HepG2 (cell line): ENCODE results near the gene TIAM2. TPM values are rescaled to one million over a fixed set of nuclear protein-coding genes. Genes with fewer than 3 reads are reported as not detected.
A peak's percentile ranks its signal among the peaks of the same experiment; 100 is the strongest.

Experiments
- ATAC-seq: fragments of 200-7000 bp; cut with Tn5 transposase; 3 replicates; pipeline ENCODE4 v1.9.1; 2020; ENCODE audit warnings: mild to moderate bottlenecking, moderate library complexity
- BruUV-seq: library from RNA; stranded (reverse); fragments of 400-500 nt; replicated peaks from 2 replicates; lab custom pipeline; 2021; lab: Mats Ljungman, UMichigan
- CTCF ChIA-PET: fragments of 300-600 bp; formaldehyde crosslinking; extraction: SDS; loops from one replicate; lab custom pipeline; 2021; ENCODE audit warnings: low total read pairs, inconsistent platforms, low intra/inter-chr PET ratio; lab: Yijun Ruan, JAX
- POLR2A ChIA-PET: fragments of 350-600 bp; sonication (Branson Sonifier 250); formaldehyde crosslinking; loops from one replicate; lab custom pipeline; 2020; ENCODE audit warnings: antibody characterized with exemption, inconsistent platforms; lab: Yijun Ruan, JAX
- DNase-seq: peaks from one replicate; pipeline ENCODE4 v3.0.0-alpha.2; 2015; ENCODE audit warnings: low spot score
- FAIRE-seq: peaks from 3 replicates; lab custom pipeline; 2011; peaks lifted over from hg19 to GRCh38; lab: Jason Lieb, UNC
- H2AFZ ChIP-seq: one replicate; pipeline ENCODE4 v1.6.1; 2011; ENCODE audit warnings: low read length, inconsistent platforms
- H3K27ac ChIP-seq: fragments of 300-600 bp; 3 replicates; pipeline ENCODE4 v1.8.0; 2011; ENCODE audit warnings: mixed run types, mild to moderate bottlenecking, mixed read lengths, low read length, inconsistent platforms; ENCODE audit not compliant: insufficient read depth; ENCODE audit errors: extremely low read length
- H3K27me3 ChIP-seq, 2 experiments: fragments of 200-600 bp in 1 of 2; 2 replicates in 1 of 2; 3 replicates in 1 of 2; pipeline versions ENCODE4 v1.6.0 to v1.8.0; 2011; ENCODE audit warnings: low read length in 2 of 2, mild to moderate bottlenecking in 2 of 2, moderate library complexity in 2 of 2, inconsistent platforms in 1 of 2; ENCODE audit not compliant: insufficient read depth in 2 of 2, control insufficient read depth in 1 of 2
- H3K36me3 ChIP-seq, 2 experiments: fragments of 200-600 bp in 1 of 2; replicated peaks in 1 of 2; 2 replicates in 1 of 2; 3 replicates in 1 of 2; pipeline versions ENCODE4 v1.5.1 to v1.8.0; 2011; ENCODE audit warnings: low read length in 2 of 2, inconsistent platforms in 1 of 2; ENCODE audit not compliant: insufficient read depth in 2 of 2, control insufficient read depth in 1 of 2
- H3K4me1 ChIP-seq: 2 replicates; pipeline ENCODE4 v1.5.1; 2012; ENCODE audit warnings: low read length, inconsistent platforms; ENCODE audit not compliant: insufficient read depth
- H3K4me2 ChIP-seq: 2 replicates; pipeline ENCODE4 v1.6.0; 2011; ENCODE audit warnings: low read depth, low read length, inconsistent platforms
- H3K4me3 ChIP-seq, 3 experiments: fragments of 200-600 bp in 1 of 3; sonication (generic), shearing (Covaris generic) in 1 of 3; replicated peaks in 1 of 3; 2 replicates each; pipeline ENCODE4 v1.5.1; 2011 to 2016; ENCODE audit warnings: low read length in 3 of 3, inconsistent platforms in 2 of 3, low read depth in 2 of 3, mild to moderate bottlenecking in 2 of 3, control low read depth in 1 of 3, mixed read lengths in 1 of 3; ENCODE audit not compliant: insufficient read depth in 1 of 3
- H3K79me2 ChIP-seq: one replicate; pipeline ENCODE4 v1.6.1; 2011; ENCODE audit warnings: low read length, inconsistent platforms; ENCODE audit not compliant: insufficient read depth
- H3K9ac ChIP-seq: 2 replicates; pipeline ENCODE4 v1.6.0; 2011; ENCODE audit warnings: mild to moderate bottlenecking, low read depth, low read length, inconsistent platforms; ENCODE audit not compliant: insufficient read depth
- H3K9me3 ChIP-seq: 2 replicates; pipeline ENCODE4 v1.5.1; 2012; ENCODE audit warnings: mild to moderate bottlenecking, low read length
- H4K20me1 ChIP-seq: 2 replicates; pipeline ENCODE4 v1.6.0; 2011; ENCODE audit warnings: inconsistent platforms, mild to moderate bottlenecking, low read length, moderate library complexity; ENCODE audit not compliant: insufficient read depth
- AGO1 ChIP-seq: fragments of 200-400 bp; formaldehyde crosslinking; IDR thresholded peaks from 2 replicates; pipeline ENCODE4 v1.6.1; 2017; ENCODE audit warnings: mild to moderate bottlenecking, low read depth, low read length, moderate library complexity; ENCODE audit not compliant: poor library complexity, severe bottlenecking
- CEBPZ ChIP-seq: IDR thresholded peaks from 2 replicates; pipeline ENCODE4 v1.6.1; 2012; ENCODE audit warnings: low read length, improper control_type of control experiment
- KMT2B ChIP-seq: IDR thresholded peaks from 2 replicates; pipeline ENCODE4 v1.6.1; 2016; ENCODE audit warnings: missing genetic modification reagents, missing compliant biosample characterization
- PHF21A ChIP-seq: sonication (generic); formaldehyde crosslinking; IDR thresholded peaks from 2 replicates; pipeline ENCODE4 v1.5.0; 2020; ENCODE audit warnings: mild to moderate bottlenecking, missing genetic modification reagents
- POLR2A ChIP-seq, 2 experiments: IDR thresholded peaks; 2 replicates each; pipeline ENCODE4 v1.6.1; 2011; ENCODE audit warnings: low read depth in 2 of 2, low read length in 2 of 2, mild to moderate bottlenecking in 1 of 2, moderate library complexity in 1 of 2; ENCODE audit not compliant: insufficient read depth in 1 of 2
- SIN3A ChIP-seq: IDR thresholded peaks from 2 replicates; pipeline ENCODE4 v1.6.1; 2011; ENCODE audit warnings: low read depth, mild to moderate bottlenecking, control low read depth, low read length, borderline replicate concordance
- SP4 ChIP-seq: sonication (generic); formaldehyde crosslinking; IDR thresholded peaks from 2 replicates; pipeline ENCODE4 v1.8.1; 2023; ENCODE audit warnings: mild to moderate bottlenecking, missing genetic modification reagents
- TARDBP ChIP-seq: sonication (generic); formaldehyde crosslinking; IDR thresholded peaks from 2 replicates; pipeline ENCODE4 v1.8.0; 2022; ENCODE audit warnings: mild to moderate bottlenecking, missing genetic modification reagents
- TSC22D2 ChIP-seq: sonication (generic); formaldehyde crosslinking; IDR thresholded peaks from 2 replicates; pipeline ENCODE4 v1.5.1; 2020; ENCODE audit warnings: missing genetic modification reagents, mild to moderate bottlenecking, borderline replicate concordance
- ZBTB2 ChIP-seq: sonication (generic); formaldehyde crosslinking; IDR thresholded peaks from 2 replicates; pipeline ENCODE4 v1.8.0; 2022; ENCODE audit warnings: low read depth, missing genetic modification reagents
- ZNF260 ChIP-seq: sonication (generic); formaldehyde crosslinking; IDR thresholded peaks from 2 replicates; pipeline ENCODE4 v1.4.0; 2020; ENCODE audit warnings: missing genetic modification reagents, low read depth, mild to moderate bottlenecking, borderline replicate concordance
- ZNF329 ChIP-seq: sonication (generic); formaldehyde crosslinking; IDR thresholded peaks from 2 replicates; pipeline ENCODE4 v1.9.0; 2021; ENCODE audit warnings: low read depth, mild to moderate bottlenecking, missing genetic modification reagents
- ZNF431 ChIP-seq: sonication (generic); formaldehyde crosslinking; IDR thresholded peaks from 2 replicates; pipeline ENCODE4 v1.9.0; 2022; ENCODE audit warnings: missing genetic modification reagents, low read depth, mild to moderate bottlenecking, borderline replicate concordance
- ZNF510 ChIP-seq: sonication (generic); formaldehyde crosslinking; IDR thresholded peaks from 2 replicates; pipeline ENCODE4 v1.4.0; 2020; ENCODE audit warnings: low read depth, mild to moderate bottlenecking, missing genetic modification reagents
- WGBS: methylation state at CpG from one replicate; pipeline ENCODE4 v1.1.6; 2017; ENCODE audit warnings: low lambda C conversion rate; 5-methylcytosine and 5-hydroxymethylcytosine counted together
- in situ Hi-C: cut with HindIII; loops from 2 replicates; pipeline ENCODE4 v1.10.0; 2017; ENCODE audit warnings: low pct_unique_long_range_greater_than_20kb; ENCODE audit not compliant: extremely low pct_ligation_motif_present
- intact Hi-C: fragments of 100-400 bp; cut with micrococcal nuclease; formaldehyde crosslinking; loops from one replicate; pipeline ENCODE4 v1.10.0; 2022; ENCODE audit not compliant: unreplicated experiment
- polyA plus RNA-seq, 8 experiments: library from polyadenylated mRNA; depleted of rRNA in 3 of 8; stranded (reverse) in 7 of 8; unstranded in 1 of 8; fragments of >200 nt; fragmentation: Illumina TruSeq in 4 of 8; extraction: Trizol in 4 of 8; gene quantifications; 2 replicates each; pipeline versions ENCODE4 v1.2.1 to v1.2.3, GENCODE V29; 2011 to 2016; ENCODE audit warnings: low read depth in 4 of 8, missing spikeins in 1 of 8, mixed read lengths in 1 of 8; ENCODE audit not compliant: insufficient read depth in 1 of 8
- total RNA-seq, 5 experiments: library from RNA; depleted of rRNA; stranded (reverse); fragments of >200 nt; fragmentation: Illumina TruSeq; extraction: Trizol; gene quantifications; 2 replicates each; pipeline ENCODE4 v1.2.3, GENCODE V29; 2016; ENCODE audit warnings: low read depth in 1 of 5
- TF ChIP-seq, protein P1 (sequence below): sonication (generic); formaldehyde crosslinking; IDR thresholded peaks from 2 replicates; pipeline ENCODE4 v1.4.0; 2020; ENCODE audit warnings: mild to moderate bottlenecking, missing genetic modification reagents, borderline replicate concordance

Gene TIAM2
- total and polyA plus RNA-seq, 2 of the 13 experiments (the other 11 are each of a cell fraction or from before 2014, with no cell fraction given): 4.1 to 4.5 TPM

- Histone ChIP-seq H3K27me3 (no peaks in the 10 kb centered on the region), H3K4me1 (no peaks in the 10 kb centered on the region), H3K9me3 (no peaks in the 10 kb centered on the region), H3K79me2 (no peaks in the 10 kb centered on the region), H4K20me1 (no peaks in the 10 kb centered on the region), H3K36me3 (no peaks in the 10 kb centered on the region), H3K9ac (no peak overlapping the region), H3K27ac (no peak overlapping the region), H3K4me3 (no peak overlapping the region), H3K4me2 (no peak overlapping the region), H2AFZ (no peak overlapping the region)
- FAIRE-seq (peak; percentile 47), DNase-seq (no peak), ATAC-seq (no peak)
- in situ Hi-C loops: no loop called here
- intact Hi-C loops: no loop called here
- ChIA-PET CTCF (no interaction called here), POLR2A (no interaction called here)
- 43% methylated on average over 4 of the region's 4 CpGs for WGBS
- no TSS peak for BruUV-seq
- TF ChIP-seq ZBTB2: no peak
- no peak for TF ChIP-seq CEBPZ
- no peak for TF ChIP-seq PHF21A (CRISPR knock-in tag)
- TF ChIP-seq, protein P1, sequence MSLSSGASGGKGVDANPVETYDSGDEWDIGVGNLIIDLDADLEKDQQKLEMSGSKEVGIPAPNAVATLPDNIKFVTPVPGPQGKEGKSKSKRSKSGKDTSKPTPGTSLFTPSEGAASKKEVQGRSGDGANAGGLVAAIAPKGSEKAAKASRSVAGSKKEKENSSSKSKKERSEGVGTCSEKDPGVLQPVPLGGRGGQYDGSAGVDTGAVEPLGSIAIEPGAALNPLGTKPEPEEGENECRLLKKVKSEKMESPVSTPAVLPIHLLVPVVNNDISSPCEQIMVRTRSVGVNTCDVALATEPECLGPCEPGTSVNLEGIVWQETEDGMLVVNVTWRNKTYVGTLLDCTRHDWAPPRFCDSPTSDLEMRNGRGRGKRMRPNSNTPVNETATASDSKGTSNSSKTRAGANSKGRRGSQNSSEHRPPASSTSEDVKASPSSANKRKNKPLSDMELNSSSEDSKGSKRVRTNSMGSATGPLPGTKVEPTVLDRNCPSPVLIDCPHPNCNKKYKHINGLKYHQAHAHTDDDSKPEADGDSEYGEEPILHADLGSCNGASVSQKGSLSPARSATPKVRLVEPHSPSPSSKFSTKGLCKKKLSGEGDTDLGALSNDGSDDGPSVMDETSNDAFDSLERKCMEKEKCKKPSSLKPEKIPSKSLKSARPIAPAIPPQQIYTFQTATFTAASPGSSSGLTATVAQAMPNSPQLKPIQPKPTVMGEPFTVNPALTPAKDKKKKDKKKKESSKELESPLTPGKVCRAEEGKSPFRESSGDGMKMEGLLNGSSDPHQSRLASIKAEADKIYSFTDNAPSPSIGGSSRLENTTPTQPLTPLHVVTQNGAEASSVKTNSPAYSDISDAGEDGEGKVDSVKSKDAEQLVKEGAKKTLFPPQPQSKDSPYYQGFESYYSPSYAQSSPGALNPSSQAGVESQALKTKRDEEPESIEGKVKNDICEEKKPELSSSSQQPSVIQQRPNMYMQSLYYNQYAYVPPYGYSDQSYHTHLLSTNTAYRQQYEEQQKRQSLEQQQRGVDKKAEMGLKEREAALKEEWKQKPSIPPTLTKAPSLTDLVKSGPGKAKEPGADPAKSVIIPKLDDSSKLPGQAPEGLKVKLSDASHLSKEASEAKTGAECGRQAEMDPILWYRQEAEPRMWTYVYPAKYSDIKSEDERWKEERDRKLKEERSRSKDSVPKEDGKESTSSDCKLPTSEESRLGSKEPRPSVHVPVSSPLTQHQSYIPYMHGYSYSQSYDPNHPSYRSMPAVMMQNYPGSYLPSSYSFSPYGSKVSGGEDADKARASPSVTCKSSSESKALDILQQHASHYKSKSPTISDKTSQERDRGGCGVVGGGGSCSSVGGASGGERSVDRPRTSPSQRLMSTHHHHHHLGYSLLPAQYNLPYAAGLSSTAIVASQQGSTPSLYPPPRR (CRISPR knock-in tag): no peak
- no peak for TF ChIP-seq POLR2A (IDR thresholded peaks at IDR 0.05; ENCODE audit: insufficient read depth in 1 of 2, low read depth in 2 of 2, low read length in 2 of 2)
- no peak for TF ChIP-seq KMT2B (CRISPR knock-in tag)
- TF ChIP-seq ZNF510 (CRISPR knock-in tag): no peak
- no peak for TF ChIP-seq SIN3A
- TF ChIP-seq SP4 (CRISPR knock-in tag): no peak
- no peak for TF ChIP-seq TSC22D2 (CRISPR knock-in tag)
- TF ChIP-seq ZNF260 (CRISPR knock-in tag): no peak
- no peak for TF ChIP-seq AGO1
- TF ChIP-seq ZNF431 (CRISPR knock-in tag): no peak
- no peak for TF ChIP-seq ZNF329 (CRISPR knock-in tag)
- TF ChIP-seq TARDBP: no peak
Observed at GRCh38 chr6:155115893-155116570, 120.9 kb downstream of the TIAM2 start.
